ENCODE measurements around the gene NME1. TPM values are rescaled to one million over a fixed set of nuclear protein-coding genes. Genes with fewer than 3 reads are reported as not detected.

NME1 gene
- total and polyA plus RNA-seq, 10 of the 15 experiments (the other 5 are each of a cell fraction or from before 2014, with no cell fraction given): 273 to 1,362 (median 455) TPM

DNA sequence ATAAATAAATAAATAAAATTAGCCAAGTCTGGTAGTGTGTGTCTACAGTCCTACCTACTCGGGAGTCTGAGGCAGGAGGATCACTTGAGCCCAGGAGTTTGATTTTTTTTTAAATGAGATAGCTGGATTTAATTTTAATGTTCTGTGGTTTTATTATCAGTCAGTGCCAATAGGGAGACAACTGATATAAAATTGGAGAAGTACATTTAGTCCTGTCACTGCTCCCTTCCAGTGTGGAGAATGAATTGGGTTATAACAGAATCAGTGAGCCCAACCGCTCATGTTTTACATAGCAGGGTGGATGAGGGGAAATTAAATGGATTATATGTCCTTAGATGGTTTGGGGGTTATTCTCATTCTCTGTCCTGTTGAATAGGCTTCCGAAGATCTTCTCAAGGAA is 6.2 kb downstream of the NME1 start:
- in situ Hi-C loops (cut with MboI) (loop anchor here (10.0 kb wide), 1 partner anchor 55 kb away; no protein-coding TSS in a partner anchor), intact Hi-C loops (cut with micrococcal nuclease; ENCODE audit: unreplicated experiment) (no loop called here)
- Histone ChIP-seq H3K4me3 (no peak overlapping the region), H3K4me1 (ENCODE audit: control insufficient read depth, insufficient read depth, low read length) (no peaks in the 10 kb centered on the region; the same call in 1 of the 2 replicates), H3K27me3 (replicated peaks in 1 of 2; ENCODE audit: control insufficient read depth in 2 of 2, insufficient read depth in 2 of 2, low read length in 1 of 2) (no peaks in the 10 kb centered on the region), H3K4me2 (ENCODE audit: control insufficient read depth, insufficient read depth) (no peak overlapping the region), H3K9me3 (replicated peaks; ENCODE audit: control insufficient read depth, insufficient read depth, low read length) (no peaks in the 10 kb centered on the region), H3K36me3 (ENCODE audit: control insufficient read depth in 2 of 2, insufficient read depth in 2 of 2, low read length in 1 of 2) (peaks cover 15 to 40% of the 10 kb centered on the region in 2 experiments), H4K20me1 (ENCODE audit: control insufficient read depth, insufficient read depth) (no peaks in the 10 kb centered on the region), H3K27ac (ENCODE audit: control insufficient read depth, insufficient read depth) (no peak overlapping the region), H3K9ac (ENCODE audit: control insufficient read depth, insufficient read depth, low read length) (no peak overlapping the region), H2AFZ (ENCODE audit: control insufficient read depth, low read depth, low read length) (no peak overlapping the region), H3K79me2 (ENCODE audit: control insufficient read depth, insufficient read depth, low read length) (peaks cover 36% of the 10 kb centered on the region)
- ChIA-PET POLR2A (no interaction called here), CTCF (no interaction called here), RAD21 (ENCODE audit: unreplicated experiment) (no interaction called here), SMC1A (ENCODE audit: uncharacterized antibody, unreplicated experiment) (no interaction called here)
- BruUV-seq (replicated peaks): no TSS peak
- DNase-seq (ENCODE audit: low read depth, low spot score): no peak
- WGBS (ENCODE audit: insufficient coverage, insufficient replicate concordance, low lambda C conversion rate, missing lambda C conversion rate): 96% methylated on average over 3 of the region's 3 CpGs
- ATAC-seq: no peak
- FAIRE-seq: no peak
- no peak for TF ChIP-seq RAD51 (IDR thresholded peaks at IDR 0.05)
- TF ChIP-seq, protein P1, sequence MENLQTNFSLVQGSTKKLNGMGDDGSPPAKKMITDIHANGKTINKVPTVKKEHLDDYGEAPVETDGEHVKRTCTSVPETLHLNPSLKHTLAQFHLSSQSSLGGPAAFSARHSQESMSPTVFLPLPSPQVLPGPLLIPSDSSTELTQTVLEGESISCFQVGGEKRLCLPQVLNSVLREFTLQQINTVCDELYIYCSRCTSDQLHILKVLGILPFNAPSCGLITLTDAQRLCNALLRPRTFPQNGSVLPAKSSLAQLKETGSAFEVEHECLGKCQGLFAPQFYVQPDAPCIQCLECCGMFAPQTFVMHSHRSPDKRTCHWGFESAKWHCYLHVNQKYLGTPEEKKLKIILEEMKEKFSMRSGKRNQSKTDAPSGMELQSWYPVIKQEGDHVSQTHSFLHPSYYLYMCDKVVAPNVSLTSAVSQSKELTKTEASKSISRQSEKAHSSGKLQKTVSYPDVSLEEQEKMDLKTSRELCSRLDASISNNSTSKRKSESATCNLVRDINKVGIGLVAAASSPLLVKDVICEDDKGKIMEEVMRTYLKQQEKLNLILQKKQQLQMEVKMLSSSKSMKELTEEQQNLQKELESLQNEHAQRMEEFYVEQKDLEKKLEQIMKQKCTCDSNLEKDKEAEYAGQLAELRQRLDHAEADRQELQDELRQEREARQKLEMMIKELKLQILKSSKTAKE (IDR thresholded peaks at IDR 0.05; ENCODE audit: low read depth, poor library complexity, severe bottlenecking): no peak
- TF ChIP-seq, protein P2, sequence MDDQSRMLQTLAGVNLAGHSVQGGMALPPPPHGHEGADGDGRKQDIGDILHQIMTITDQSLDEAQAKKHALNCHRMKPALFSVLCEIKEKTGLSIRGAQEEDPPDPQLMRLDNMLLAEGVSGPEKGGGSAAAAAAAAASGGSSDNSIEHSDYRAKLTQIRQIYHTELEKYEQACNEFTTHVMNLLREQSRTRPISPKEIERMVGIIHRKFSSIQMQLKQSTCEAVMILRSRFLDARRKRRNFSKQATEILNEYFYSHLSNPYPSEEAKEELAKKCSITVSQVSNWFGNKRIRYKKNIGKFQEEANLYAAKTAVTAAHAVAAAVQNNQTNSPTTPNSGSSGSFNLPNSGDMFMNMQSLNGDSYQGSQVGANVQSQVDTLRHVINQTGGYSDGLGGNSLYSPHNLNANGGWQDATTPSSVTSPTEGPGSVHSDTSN (IDR thresholded peaks at IDR 0.05; ENCODE audit: insufficient replicate concordance, low read depth, low read length): no peak
- TF ChIP-seq CBX5 (IDR thresholded peaks at IDR 0.05; ENCODE audit: low read depth): no peak
- TF ChIP-seq SMAD1 (IDR thresholded peaks at IDR 0.05; ENCODE audit: low read depth, partially characterized antibody): no peak
- no peak for TF ChIP-seq NFYB (IDR thresholded peaks at IDR 0.05; ENCODE audit: insufficient read depth, low read depth, low read length)
- TF ChIP-seq, protein P3, sequence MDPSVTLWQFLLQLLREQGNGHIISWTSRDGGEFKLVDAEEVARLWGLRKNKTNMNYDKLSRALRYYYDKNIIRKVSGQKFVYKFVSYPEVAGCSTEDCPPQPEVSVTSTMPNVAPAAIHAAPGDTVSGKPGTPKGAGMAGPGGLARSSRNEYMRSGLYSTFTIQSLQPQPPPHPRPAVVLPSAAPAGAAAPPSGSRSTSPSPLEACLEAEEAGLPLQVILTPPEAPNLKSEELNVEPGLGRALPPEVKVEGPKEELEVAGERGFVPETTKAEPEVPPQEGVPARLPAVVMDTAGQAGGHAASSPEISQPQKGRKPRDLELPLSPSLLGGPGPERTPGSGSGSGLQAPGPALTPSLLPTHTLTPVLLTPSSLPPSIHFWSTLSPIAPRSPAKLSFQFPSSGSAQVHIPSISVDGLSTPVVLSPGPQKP (IDR thresholded peaks at IDR 0.05; ENCODE audit: low read depth, low read length): no peak
- no peak for TF ChIP-seq TCF12 (IDR thresholded peaks at IDR 0.05; ENCODE audit: low read depth, low read length)
- TF ChIP-seq, protein P4, sequence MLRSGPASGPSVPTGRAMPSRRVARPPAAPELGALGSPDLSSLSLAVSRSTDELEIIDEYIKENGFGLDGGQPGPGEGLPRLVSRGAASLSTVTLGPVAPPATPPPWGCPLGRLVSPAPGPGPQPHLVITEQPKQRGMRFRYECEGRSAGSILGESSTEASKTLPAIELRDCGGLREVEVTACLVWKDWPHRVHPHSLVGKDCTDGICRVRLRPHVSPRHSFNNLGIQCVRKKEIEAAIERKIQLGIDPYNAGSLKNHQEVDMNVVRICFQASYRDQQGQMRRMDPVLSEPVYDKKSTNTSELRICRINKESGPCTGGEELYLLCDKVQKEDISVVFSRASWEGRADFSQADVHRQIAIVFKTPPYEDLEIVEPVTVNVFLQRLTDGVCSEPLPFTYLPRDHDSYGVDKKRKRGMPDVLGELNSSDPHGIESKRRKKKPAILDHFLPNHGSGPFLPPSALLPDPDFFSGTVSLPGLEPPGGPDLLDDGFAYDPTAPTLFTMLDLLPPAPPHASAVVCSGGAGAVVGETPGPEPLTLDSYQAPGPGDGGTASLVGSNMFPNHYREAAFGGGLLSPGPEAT (IDR thresholded peaks at IDR 0.05; ENCODE audit: low read depth): no peak
- no peak for TF ChIP-seq CHD4 (IDR thresholded peaks at IDR 0.05)
- TF ChIP-seq, protein P5, sequence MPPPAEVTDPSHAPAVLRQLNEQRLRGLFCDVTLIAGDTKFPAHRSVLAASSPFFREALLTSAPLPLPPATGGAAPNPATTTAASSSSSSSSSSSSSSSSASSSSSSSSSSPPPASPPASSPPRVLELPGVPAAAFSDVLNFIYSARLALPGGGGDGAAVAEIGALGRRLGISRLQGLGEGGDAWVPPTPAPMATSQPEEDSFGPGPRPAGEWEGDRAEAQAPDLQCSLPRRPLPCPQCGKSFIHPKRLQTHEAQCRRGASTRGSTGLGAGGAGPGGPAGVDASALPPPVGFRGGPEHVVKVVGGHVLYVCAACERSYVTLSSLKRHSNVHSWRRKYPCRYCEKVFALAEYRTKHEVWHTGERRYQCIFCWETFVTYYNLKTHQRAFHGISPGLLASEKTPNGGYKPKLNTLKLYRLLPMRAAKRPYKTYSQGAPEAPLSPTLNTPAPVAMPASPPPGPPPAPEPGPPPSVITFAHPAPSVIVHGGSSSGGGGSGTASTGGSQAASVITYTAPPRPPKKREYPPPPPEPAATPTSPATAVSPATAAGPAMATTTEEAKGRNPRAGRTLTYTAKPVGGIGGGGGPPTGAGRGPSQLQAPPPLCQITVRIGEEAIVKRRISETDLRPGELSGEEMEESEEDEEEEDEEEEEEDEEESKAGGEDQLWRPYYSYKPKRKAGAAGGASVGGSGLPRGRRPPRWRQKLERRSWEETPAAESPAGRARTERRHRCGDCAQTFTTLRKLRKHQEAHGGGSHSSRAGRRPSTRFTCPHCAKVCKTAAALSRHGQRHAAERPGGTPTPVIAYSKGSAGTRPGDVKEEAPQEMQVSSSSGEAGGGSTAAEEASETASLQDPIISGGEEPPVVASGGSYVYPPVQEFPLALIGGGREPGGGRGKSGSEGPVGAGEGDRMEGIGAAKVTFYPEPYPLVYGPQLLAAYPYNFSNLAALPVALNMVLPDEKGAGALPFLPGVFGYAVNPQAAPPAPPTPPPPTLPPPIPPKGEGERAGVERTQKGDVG (CRISPR knock-in tag; IDR thresholded peaks at IDR 0.05): no peak
- no peak for TF ChIP-seq ASH2L (IDR thresholded peaks at IDR 0.05; ENCODE audit: borderline replicate concordance, low read depth)
- TF ChIP-seq, protein P6, sequence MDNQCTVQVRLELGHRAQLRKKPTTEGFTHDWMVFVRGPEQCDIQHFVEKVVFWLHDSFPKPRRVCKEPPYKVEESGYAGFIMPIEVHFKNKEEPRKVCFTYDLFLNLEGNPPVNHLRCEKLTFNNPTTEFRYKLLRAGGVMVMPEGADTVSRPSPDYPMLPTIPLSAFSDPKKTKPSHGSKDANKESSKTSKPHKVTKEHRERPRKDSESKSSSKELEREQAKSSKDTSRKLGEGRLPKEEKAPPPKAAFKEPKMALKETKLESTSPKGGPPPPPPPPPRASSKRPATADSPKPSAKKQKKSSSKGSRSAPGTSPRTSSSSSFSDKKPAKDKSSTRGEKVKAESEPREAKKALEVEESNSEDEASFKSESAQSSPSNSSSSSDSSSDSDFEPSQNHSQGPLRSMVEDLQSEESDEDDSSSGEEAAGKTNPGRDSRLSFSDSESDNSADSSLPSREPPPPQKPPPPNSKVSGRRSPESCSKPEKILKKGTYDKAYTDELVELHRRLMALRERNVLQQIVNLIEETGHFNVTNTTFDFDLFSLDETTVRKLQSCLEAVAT (IDR thresholded peaks at IDR 0.05): no peak

Measured in GM12878 (cell line).